Measurements from ENCODE around the gene PARD3B.

DNA sequence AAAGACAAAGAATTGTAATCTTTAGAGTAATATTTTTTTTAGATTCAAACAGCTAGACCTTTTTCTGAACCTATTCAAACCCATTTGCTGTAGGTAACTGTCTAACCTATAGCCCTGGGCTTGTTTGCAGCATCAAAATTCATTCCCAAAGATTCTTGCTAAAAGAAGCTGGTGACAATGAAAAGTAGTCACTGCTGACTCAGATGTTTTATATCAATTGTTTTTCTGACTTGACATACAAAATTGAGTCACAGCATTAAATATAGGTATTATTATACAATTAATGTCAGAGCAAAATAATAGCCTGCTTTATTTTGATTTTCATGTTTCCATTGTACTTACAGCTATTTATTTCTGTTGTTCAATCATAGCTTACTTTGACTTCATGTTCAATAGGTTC lies 816.7 kb downstream of the PARD3B start:
- TF ChIP-seq POLR2A (IDR thresholded peaks at IDR 0.05; ENCODE audit: low read length) = no peak
- TF ChIP-seq GATA1 (IDR thresholded peaks at IDR 0.05; ENCODE audit: low read depth, low read length) = no peak

All from erythroblast (primary cell).